Brain pericyte (primary cell): ENCODE data around the gene LYL1.

ENCODE experiments used
- DNase-seq: peaks from one replicate; pipeline ENCODE4 v3.0.0-alpha.2; 2012; ENCODE audit warnings: low read depth, low spot score

Gene LYL1

GRCh38 chr19:13074378-13074777 lies 28.3 kb downstream of the LYL1 start:
- no peak for DNase-seq

GRCh38 chr19:13073263-13073662 lies 29.4 kb downstream of the LYL1 start:
- DNase-seq = no peak

GRCh38 chr19:13072188-13072908 lies 30.3 kb downstream of the LYL1 start:
- no peak for DNase-seq

GRCh38 chr19:13071444-13072187 lies 31.0 kb downstream of the LYL1 start:
- no peak for DNase-seq

- no peak for DNase-seq
Observed at GRCh38 chr19:13070425-13071140, 32.1 kb downstream of the LYL1 start.

GRCh38 chr19:13069415-13070359 lies 33.0 kb downstream of the LYL1 start:
- DNase-seq = no peak

- DNase-seq = no peak
Observed at GRCh38 chr19:13068085-13068846, 34.4 kb downstream of the LYL1 start.

GRCh38 chr19:13066933-13067807 lies 35.5 kb downstream of the LYL1 start:
- no peak for DNase-seq

GRCh38 chr19:13066226-13066625 lies 36.4 kb downstream of the LYL1 start:
- DNase-seq = no peak

- no peak for DNase-seq
Observed at GRCh38 chr19:13064092-13064489, 38.6 kb downstream of the LYL1 start.

GRCh38 chr19:13063461-13064091 lies 39.1 kb downstream of the LYL1 start:
- no peak for DNase-seq

- no peak for DNase-seq
Observed at GRCh38 chr19:13062317-13062716, 40.3 kb downstream of the LYL1 start.

- no peak for DNase-seq
Observed at GRCh38 chr19:13060964-13061927, 41.4 kb downstream of the LYL1 start.

GRCh38 chr19:13060233-13060963 lies 42.3 kb downstream of the LYL1 start:
- DNase-seq = no peak

- DNase-seq = no peak
Observed at GRCh38 chr19:13058951-13059660, 43.6 kb downstream of the LYL1 start.

GRCh38 chr19:13057744-13058143 lies 44.9 kb downstream of the LYL1 start:
- no peak for DNase-seq

- DNase-seq = no peak
Observed at GRCh38 chr19:13057147-13057572, 45.5 kb downstream of the LYL1 start.
